Measurements from ENCODE around the gene SCUBE2.

DNA sequence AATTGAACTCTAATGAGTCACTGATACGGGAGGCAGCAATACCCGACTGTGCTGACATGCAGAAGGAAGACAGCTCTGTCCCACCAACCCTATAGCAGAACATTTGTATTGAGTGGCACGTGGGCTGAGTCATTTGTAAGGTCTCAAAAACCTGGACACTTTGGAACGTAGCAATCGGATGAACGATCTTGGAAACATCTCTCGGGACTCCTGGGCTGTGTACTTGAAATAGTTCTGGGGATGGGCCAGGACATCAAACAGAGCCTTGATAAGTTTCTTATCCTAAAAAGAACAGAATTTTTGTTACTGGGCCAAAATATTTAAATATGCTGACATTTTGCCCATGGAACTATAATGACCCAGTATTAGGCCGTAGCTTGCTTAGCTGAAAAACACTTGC lies 70.5 kb downstream of the SCUBE2 start:
- TF ChIP-seq, protein P1, sequence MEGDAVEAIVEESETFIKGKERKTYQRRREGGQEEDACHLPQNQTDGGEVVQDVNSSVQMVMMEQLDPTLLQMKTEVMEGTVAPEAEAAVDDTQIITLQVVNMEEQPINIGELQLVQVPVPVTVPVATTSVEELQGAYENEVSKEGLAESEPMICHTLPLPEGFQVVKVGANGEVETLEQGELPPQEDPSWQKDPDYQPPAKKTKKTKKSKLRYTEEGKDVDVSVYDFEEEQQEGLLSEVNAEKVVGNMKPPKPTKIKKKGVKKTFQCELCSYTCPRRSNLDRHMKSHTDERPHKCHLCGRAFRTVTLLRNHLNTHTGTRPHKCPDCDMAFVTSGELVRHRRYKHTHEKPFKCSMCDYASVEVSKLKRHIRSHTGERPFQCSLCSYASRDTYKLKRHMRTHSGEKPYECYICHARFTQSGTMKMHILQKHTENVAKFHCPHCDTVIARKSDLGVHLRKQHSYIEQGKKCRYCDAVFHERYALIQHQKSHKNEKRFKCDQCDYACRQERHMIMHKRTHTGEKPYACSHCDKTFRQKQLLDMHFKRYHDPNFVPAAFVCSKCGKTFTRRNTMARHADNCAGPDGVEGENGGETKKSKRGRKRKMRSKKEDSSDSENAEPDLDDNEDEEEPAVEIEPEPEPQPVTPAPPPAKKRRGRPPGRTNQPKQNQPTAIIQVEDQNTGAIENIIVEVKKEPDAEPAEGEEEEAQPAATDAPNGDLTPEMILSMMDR (IDR thresholded peaks at IDR 0.05): no peak
- no peak for TF ChIP-seq POLR2A (IDR thresholded peaks at IDR 0.05)

Measured in testis (tissue), 2 donors.